Uterus (tissue), 2 donors: Measurements from ENCODE around the gene LENEP.

Source experiments
- POLR2A ChIP-seq, 2 donors: fragments of 450-650 bp; IDR thresholded peaks; one replicate each; pipeline ENCODE4 v1.6.1; 2016; ENCODE audit warnings: antibody characterized with exemption in 2 of 2, mild to moderate bottlenecking in 1 of 2, moderate library complexity in 1 of 2
- TF ChIP-seq, protein P1 (sequence below), 4 experiments: fragments of 200-600 bp in 2 of 4; fragments of 450-650 bp in 2 of 4; sonication (generic) in 2 of 4; IDR thresholded peaks; one replicate each; pipeline ENCODE4 v1.5.1; 2016 to 2019; ENCODE audit warnings: antibody characterized with exemption in 4 of 4, mild to moderate bottlenecking in 2 of 4, moderate library complexity in 1 of 4

DNA sequence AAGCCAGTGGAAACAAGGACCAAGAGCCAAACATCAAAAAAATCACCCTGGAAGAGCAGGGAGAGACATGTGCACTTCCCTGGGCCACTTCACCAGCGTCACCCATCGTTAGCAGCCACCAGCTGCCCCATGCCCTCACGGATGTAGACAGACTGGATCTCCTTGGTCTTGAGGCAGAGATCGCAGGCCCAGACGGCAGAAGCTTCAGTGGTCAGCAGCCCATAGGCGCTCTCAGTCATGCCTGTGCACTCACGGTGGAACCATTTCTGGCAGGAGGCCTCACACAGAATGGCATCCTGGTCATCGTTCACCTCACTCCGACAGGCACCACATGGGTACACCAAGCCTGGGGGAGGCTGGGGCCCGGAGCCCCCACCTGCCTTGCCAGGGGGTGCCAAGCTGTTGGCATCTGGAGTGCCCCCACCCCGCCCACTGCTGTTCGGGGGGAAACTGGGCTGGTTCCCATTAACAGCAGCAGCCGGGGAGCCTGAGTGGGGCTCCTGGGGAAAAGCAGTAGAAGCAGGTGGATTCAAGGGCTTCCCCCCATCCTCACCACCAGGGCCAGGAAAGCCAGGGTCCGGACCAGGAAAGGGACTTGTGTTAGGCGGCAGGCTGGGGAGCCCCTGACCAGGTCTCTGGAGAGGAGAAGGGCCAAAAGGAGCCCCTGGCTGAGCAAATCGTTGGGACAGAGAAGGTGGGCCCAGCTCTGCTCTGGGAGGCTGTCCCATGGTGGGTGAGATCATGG, 34.5 kb upstream of the LENEP start:
- TF ChIP-seq, protein P1, sequence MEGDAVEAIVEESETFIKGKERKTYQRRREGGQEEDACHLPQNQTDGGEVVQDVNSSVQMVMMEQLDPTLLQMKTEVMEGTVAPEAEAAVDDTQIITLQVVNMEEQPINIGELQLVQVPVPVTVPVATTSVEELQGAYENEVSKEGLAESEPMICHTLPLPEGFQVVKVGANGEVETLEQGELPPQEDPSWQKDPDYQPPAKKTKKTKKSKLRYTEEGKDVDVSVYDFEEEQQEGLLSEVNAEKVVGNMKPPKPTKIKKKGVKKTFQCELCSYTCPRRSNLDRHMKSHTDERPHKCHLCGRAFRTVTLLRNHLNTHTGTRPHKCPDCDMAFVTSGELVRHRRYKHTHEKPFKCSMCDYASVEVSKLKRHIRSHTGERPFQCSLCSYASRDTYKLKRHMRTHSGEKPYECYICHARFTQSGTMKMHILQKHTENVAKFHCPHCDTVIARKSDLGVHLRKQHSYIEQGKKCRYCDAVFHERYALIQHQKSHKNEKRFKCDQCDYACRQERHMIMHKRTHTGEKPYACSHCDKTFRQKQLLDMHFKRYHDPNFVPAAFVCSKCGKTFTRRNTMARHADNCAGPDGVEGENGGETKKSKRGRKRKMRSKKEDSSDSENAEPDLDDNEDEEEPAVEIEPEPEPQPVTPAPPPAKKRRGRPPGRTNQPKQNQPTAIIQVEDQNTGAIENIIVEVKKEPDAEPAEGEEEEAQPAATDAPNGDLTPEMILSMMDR (IDR thresholded peaks at IDR 0.05): no peak
- no peak for TF ChIP-seq POLR2A (IDR thresholded peaks at IDR 0.05)
